ENCODE data around the gene MMP23B.

The MMP23B gene

DNA sequence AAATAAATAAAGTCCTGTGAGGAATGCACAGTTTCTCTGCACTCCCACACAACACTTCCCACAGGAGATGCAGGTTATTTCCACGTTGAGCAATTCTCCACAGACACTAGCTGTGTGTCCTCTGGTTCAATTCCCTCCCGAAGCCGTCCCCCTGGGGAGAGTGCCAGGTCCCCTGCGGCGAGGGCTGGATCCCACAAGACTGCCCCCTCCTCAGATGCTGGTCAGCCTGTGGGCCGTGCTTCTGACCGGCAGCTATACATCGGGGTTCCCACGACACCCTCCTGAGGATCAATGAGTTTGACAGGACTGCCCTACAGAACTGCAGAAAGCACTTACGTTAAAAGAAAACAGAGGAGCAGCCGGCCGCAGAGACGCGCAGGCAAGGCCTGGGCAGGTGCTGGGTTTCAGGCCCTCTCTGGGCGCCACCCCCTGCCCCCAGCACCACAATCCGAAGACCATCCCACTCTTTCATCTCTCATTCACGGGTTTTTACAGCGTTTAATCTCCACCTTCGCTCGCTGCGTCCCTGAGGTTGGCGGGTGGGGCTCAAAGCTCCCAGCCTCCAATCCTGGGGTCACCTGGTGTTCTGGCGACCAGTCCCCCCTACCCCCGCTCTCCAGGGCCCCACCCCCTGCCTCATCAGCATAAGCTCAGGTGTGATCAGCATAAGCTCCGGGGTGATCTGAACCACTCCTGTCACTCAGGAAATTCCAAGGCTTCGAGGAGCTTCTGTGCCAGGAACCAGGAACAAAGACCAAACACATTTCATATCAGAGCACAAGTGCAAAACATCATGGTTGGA is 51.3 kb downstream of the MMP23B start:
- TF ChIP-seq TCF12 (IDR thresholded peaks at IDR 0.05; ENCODE audit: low read depth) (no peak), YY1 (IDR thresholded peaks at IDR 0.05; ENCODE audit: low read depth) (no peak)

Measured in Ishikawa (cell line).